Omental fat pad (tissue), 4 donors: ENCODE results near the gene FAM76B. TPM values are rescaled to one million over a fixed set of nuclear protein-coding genes. Genes with fewer than 3 reads are reported as not detected.

ENCODE experiments used
- ATAC-seq: fragments of 150-250 bp; one replicate; pipeline ENCODE4 v1.9.1; 2016; ENCODE audit warnings: mild to moderate bottlenecking, moderate library complexity; ENCODE audit not compliant: low FRiP score
- DNase-seq: peaks from one replicate; pipeline ENCODE4 v3.0.0-alpha.2; 2019; ENCODE audit warnings: low spot score
- total RNA-seq, 4 donors: library from RNA; depleted of rRNA; stranded (reverse); fragments of >200 nt; gene quantifications; one replicate each; pipeline ENCODE4 v1.1.0, GENCODE V29; 2016
- TF ChIP-seq, protein P1 (sequence below), 3 donors: fragments of 450-650 bp; IDR thresholded peaks; one replicate each; pipeline ENCODE4 v1.5.1; 2016 to 2017; ENCODE audit warnings: antibody characterized with exemption in 3 of 3, mild to moderate bottlenecking in 3 of 3, moderate library complexity in 2 of 3

Gene FAM76B
- total RNA-seq: 10 to 100 TPM; 16.5 to 40.0 (median 25.3) TPM

DNA sequence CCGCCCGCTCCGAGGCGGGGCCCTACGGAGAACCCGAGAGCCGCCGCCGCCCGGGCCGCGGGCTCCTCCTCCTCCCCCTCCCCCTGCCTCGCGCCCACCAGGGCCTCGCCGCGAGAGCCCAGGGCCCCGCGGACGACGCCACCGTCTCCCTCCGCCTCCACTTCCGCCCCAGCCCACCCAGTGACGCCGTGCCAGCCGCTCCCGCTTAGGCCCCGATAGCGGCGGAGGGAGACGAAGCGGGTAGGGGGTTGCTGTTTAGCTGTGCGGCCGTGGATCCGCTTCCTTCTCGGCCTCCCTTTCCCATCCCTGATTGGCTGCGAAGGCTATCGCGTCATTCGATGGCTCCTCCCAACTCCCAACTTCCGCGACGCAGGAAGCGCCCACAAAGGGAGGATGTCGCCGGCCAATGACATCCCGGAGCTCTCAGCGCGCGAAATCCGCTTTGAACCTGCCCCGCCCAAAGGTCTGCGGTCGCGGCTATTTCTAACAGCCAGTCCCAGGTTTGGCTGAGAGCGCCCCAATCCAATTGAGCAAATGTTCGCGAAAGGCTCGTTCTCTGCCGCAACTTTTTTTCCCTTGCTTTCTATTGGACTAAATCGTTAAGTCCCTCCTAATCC, at the start of gene FAM76B:
TSS of gene FAM76B (minus strand) at position 277 of the 617 bp plus-strand sequence. CDS start 304 bp downstream, outside the sequence.
- DNase-seq (peak; percentile 87), ATAC-seq (peak; percentile 94)
- TF ChIP-seq, protein P1, sequence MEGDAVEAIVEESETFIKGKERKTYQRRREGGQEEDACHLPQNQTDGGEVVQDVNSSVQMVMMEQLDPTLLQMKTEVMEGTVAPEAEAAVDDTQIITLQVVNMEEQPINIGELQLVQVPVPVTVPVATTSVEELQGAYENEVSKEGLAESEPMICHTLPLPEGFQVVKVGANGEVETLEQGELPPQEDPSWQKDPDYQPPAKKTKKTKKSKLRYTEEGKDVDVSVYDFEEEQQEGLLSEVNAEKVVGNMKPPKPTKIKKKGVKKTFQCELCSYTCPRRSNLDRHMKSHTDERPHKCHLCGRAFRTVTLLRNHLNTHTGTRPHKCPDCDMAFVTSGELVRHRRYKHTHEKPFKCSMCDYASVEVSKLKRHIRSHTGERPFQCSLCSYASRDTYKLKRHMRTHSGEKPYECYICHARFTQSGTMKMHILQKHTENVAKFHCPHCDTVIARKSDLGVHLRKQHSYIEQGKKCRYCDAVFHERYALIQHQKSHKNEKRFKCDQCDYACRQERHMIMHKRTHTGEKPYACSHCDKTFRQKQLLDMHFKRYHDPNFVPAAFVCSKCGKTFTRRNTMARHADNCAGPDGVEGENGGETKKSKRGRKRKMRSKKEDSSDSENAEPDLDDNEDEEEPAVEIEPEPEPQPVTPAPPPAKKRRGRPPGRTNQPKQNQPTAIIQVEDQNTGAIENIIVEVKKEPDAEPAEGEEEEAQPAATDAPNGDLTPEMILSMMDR (IDR thresholded peaks at IDR 0.05): no peak

GRCh38 chr11:95835768-95836488, 46.3 kb upstream of the FAM76B start:
- DNase-seq: no peak
- ATAC-seq: peak; percentile 94
- TF ChIP-seq, protein P1 (IDR thresholded peaks at IDR 0.05): peak in 2 of 3 donors; percentile 59 to 67

DNA sequence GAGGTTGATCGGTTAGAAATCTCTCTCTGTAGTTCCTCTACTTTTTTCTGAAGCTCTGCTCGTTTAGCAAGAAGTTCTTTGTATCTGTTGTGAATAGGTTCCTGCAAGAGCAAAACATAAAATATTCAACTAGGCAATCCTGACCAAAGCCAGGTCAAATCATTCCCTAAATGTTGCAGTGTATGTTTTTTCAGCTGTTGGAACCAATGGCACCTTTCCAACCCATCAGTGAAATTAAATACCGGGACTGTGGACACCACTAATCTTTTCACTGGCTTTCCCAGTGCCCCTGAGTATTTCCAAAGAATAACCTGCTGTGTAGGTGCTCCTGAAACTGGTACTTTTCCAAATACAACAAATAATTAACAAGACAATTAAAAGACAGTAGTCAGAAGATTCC, 45.8 kb upstream of the FAM76B start:
- DNase-seq: no peak
- no peak for ATAC-seq
- TF ChIP-seq, protein P1 (IDR thresholded peaks at IDR 0.05): no peak

DNA sequence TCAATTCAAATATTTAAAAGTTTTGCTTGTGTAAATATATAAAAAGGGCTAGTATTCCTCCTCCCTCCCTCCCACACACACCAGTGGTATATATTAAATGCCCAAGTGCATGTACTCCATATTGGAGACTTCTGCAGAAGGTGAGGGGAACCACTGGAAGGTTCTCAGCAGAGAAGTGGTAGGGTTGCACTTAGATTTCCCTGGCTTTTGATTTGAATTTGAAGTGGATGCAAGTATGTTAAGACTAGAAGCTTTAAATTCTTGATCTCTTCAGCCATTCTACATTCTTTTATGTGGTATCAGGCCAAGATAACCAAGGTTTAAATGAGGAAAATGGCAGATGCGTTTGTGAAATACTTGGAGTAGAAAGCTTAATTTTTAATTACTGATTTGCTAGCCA, 43.8 kb upstream of the FAM76B start:
- TF ChIP-seq, protein P1 (IDR thresholded peaks at IDR 0.05): no peak
- DNase-seq (no peak), ATAC-seq (no peak)

GRCh38 chr11:95832763-95833162, 43.2 kb upstream of the FAM76B start:
- TF ChIP-seq, protein P1 (IDR thresholded peaks at IDR 0.05): no peak
- ATAC-seq (no peak), DNase-seq (no peak)

DNA sequence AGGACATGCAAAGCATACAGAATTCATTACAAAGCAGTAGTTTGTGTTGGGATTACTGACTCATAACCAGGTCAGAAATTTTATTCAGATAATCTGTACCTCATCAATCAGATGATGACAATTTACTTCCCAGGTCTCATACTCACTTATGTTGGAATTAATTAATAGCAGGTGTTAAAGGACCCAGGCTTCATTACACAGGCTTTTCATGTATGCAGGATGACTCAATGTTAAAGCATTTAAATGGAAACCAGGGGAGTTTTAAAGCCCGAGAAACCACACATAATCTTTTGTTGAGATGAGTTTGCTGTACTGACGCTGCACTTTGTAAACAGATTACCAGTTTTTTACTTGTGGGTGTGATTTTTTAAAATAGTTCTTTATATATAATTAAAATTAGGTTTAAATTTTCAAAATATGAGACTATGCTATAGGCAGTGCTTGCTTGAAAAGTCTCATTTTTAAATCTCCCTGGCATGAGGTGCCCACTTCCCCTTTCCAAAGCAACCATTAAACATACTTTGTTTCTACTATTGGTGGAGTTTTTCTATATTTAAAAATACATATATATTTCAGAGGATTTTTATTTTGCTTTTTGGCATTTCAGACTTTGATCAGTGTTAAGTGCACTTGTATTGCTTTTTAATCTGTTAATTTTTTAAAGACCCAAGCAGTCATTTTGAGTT, 41.8 kb upstream of the FAM76B start:
- TF ChIP-seq, protein P1 (IDR thresholded peaks at IDR 0.05): no peak
- ATAC-seq (peak; percentile 76), DNase-seq (no peak)
